GM23338 (cell line): Measurements from ENCODE around the gene RHEX. TPM values are rescaled to one million over a fixed set of nuclear protein-coding genes. Genes with fewer than 3 reads are reported as not detected.

ENCODE experiments used
- ATAC-seq: fragments of 200-7000 bp; cut with Tn5 transposase; 3 replicates; pipeline ENCODE4 v1.9.1; 2020
- DNase-seq: peaks from one replicate; pipeline ENCODE4 v3.0.0-alpha.2; 2015; ENCODE audit warnings: low spot score
- H2AFZ ChIP-seq: fragments of 200-600 bp; sonication (generic); 2 replicates; pipeline ENCODE4 v1.8.0; 2016; ENCODE audit warnings: antibody characterized with exemption, mild to moderate bottlenecking, moderate library complexity
- H3F3A ChIP-seq: fragments of 200-600 bp; sonication (generic); replicated peaks from 2 replicates; pipeline ENCODE4 v1.8.0; 2017; ENCODE audit warnings: antibody characterized with exemption, mixed run types, low read depth
- H3K27ac ChIP-seq: fragments of 200-600 bp; sonication (generic); 2 replicates; pipeline ENCODE4 v1.6.1; 2016; ENCODE audit warnings: low read depth
- H3K27me3 ChIP-seq: fragments of 200-600 bp; sonication (generic); 2 replicates; pipeline ENCODE4 v1.8.0; 2016; ENCODE audit warnings: mild to moderate bottlenecking, mixed run types, moderate library complexity; ENCODE audit not compliant: insufficient read depth
- H3K36me3 ChIP-seq: fragments of 200-600 bp; sonication (generic); 2 replicates; pipeline ENCODE4 v1.8.0; 2016; ENCODE audit warnings: mild to moderate bottlenecking; ENCODE audit not compliant: insufficient read depth
- H3K4me1 ChIP-seq: fragments of 200-600 bp; sonication (generic); 2 replicates; pipeline ENCODE4 v1.8.0; 2016; ENCODE audit warnings: mild to moderate bottlenecking, moderate library complexity; ENCODE audit not compliant: insufficient read depth
- H3K4me2 ChIP-seq: fragments of 200-600 bp; sonication (generic); 2 replicates; pipeline ENCODE4 v1.7.1; 2017; ENCODE audit warnings: mixed run types
- H3K4me3 ChIP-seq: fragments of 200-600 bp; sonication (generic); 2 replicates; pipeline ENCODE4 v1.6.1; 2016; ENCODE audit warnings: mixed run types
- H3K79me2 ChIP-seq: fragments of 200-600 bp; sonication (generic); replicated peaks from 2 replicates; pipeline ENCODE4 v1.8.0; 2017; ENCODE audit warnings: mild to moderate bottlenecking; ENCODE audit not compliant: insufficient read depth
- H3K9me2 ChIP-seq: fragments of 200-600 bp; sonication (generic); 2 replicates; pipeline ENCODE4 v1.8.0; 2017; ENCODE audit not compliant: insufficient read depth
- H4K20me1 ChIP-seq: fragments of 200-600 bp; sonication (generic); replicated peaks from 2 replicates; pipeline ENCODE4 v1.8.0; 2017; ENCODE audit warnings: mild to moderate bottlenecking; ENCODE audit not compliant: insufficient read depth
- H3K27ac Mint-ChIP-seq: 2 replicates; pipeline ENCODE4 v1.8.0; 2020; ENCODE audit warnings: inconsistent platforms, mild to moderate bottlenecking, moderate library complexity, mixed read lengths
- H3K27me3 Mint-ChIP-seq: 3 replicates; pipeline ENCODE4 v1.8.0; 2022; ENCODE audit warnings: low read depth, mild to moderate bottlenecking, moderate library complexity, mixed read lengths, inconsistent platforms; ENCODE audit not compliant: insufficient read depth, poor library complexity
- H3K36me3 Mint-ChIP-seq: 3 replicates; pipeline ENCODE4 v1.8.0; 2021; ENCODE audit warnings: low read depth, mild to moderate bottlenecking, inconsistent platforms, moderate library complexity, mixed read lengths
- H3K4me1 Mint-ChIP-seq: 3 replicates; pipeline ENCODE4 v1.8.0; 2020; ENCODE audit warnings: mild to moderate bottlenecking, inconsistent platforms, mixed read lengths
- H3K4me3 Mint-ChIP-seq: 3 replicates; pipeline ENCODE4 v1.8.0; 2021; ENCODE audit warnings: moderate library complexity, mild to moderate bottlenecking, inconsistent platforms, mixed read lengths
- H3K9me3 Mint-ChIP-seq: 3 replicates; pipeline ENCODE4 v1.8.0; 2020; ENCODE audit warnings: moderate library complexity, mild to moderate bottlenecking, inconsistent platforms, mixed read lengths
- POLR2AphosphoS5 ChIP-seq: IDR thresholded peaks from 2 replicates; pipeline ENCODE4 v1.6.1; 2016; ENCODE audit warnings: antibody characterized with exemption, low read depth
- ZNF114 ChIP-seq: fragments of 250-450 bp; sonication (Bioruptor Pico); IDR thresholded peaks from 2 replicates; pipeline ENCODE4 v1.5.0; 2020; ENCODE audit warnings: mild to moderate bottlenecking, moderate library complexity
- ZNF331 ChIP-seq: fragments of 250-450 bp; sonication (Bioruptor Pico); IDR thresholded peaks from 2 replicates; pipeline ENCODE4 v1.5.0; 2020; ENCODE audit warnings: low read depth, mild to moderate bottlenecking, moderate library complexity
- polyA plus RNA-seq: library from polyadenylated mRNA; unstranded; fragments of >200 nt; fragmentation: Nextera tagmentation; extraction: Ambion mirVana; gene quantifications from 2 replicates; pipeline ENCODE4 v1.2.1, GENCODE V29; 2016
- total RNA-seq: library from RNA; depleted of rRNA; stranded (reverse); fragments of >200 nt; shearing (Covaris generic); gene quantifications from 2 replicates; pipeline ENCODE4 v1.2.3, GENCODE V29; 2014
- TF ChIP-seq, protein P1 (sequence below): fragments of 250-450 bp; sonication (Bioruptor Pico); IDR thresholded peaks from 2 replicates; pipeline ENCODE4 v1.5.0; 2020; ENCODE audit warnings: mild to moderate bottlenecking, moderate library complexity
- TF ChIP-seq, protein P2 (sequence below): IDR thresholded peaks from 2 replicates; pipeline ENCODE4 v1.6.1; 2016; ENCODE audit warnings: antibody characterized with exemption
- TF ChIP-seq, protein P3 (sequence below), 2 experiments: fragments of 200-600 bp in 1 of 2; sonication (generic) in 1 of 2; conservative IDR thresholded peaks; 2 replicates each; pipeline versions ENCODE4 v1.5.1 to v1.6.1; 2016 to 2017; ENCODE audit warnings: antibody characterized with exemption in 2 of 2, low read depth in 2 of 2, mild to moderate bottlenecking in 2 of 2, moderate library complexity in 1 of 2
- TF ChIP-seq, protein P4 (sequence below): IDR thresholded peaks from one replicate; pipeline ENCODE4 v1.6.1; 2018; ENCODE audit warnings: antibody characterized with exemption; ENCODE audit not compliant: unreplicated experiment

RHEX gene
- total and polyA plus RNA-seq, 2 experiments from 2014 or later = not detected

DNA sequence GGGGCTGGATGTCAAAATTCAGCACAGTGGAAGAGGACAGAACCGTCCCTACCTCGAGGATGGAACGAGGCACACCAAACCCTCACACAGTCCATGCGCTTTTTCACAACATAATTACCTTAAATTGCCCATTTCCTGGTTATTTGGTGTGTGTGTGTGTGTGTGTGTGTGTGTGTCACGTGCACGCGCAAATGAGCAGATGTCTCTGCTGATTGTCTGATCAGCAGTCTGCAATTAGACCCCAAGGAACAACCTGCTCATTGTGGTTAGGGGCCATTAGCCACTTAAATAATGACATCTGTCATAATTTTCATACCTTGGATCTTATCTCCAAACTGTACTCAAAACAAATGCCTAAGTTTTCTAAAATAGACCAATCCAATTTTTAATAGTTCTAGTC lies 41.1 kb downstream of the RHEX start (continued):
- TF ChIP-seq, protein P1, sequence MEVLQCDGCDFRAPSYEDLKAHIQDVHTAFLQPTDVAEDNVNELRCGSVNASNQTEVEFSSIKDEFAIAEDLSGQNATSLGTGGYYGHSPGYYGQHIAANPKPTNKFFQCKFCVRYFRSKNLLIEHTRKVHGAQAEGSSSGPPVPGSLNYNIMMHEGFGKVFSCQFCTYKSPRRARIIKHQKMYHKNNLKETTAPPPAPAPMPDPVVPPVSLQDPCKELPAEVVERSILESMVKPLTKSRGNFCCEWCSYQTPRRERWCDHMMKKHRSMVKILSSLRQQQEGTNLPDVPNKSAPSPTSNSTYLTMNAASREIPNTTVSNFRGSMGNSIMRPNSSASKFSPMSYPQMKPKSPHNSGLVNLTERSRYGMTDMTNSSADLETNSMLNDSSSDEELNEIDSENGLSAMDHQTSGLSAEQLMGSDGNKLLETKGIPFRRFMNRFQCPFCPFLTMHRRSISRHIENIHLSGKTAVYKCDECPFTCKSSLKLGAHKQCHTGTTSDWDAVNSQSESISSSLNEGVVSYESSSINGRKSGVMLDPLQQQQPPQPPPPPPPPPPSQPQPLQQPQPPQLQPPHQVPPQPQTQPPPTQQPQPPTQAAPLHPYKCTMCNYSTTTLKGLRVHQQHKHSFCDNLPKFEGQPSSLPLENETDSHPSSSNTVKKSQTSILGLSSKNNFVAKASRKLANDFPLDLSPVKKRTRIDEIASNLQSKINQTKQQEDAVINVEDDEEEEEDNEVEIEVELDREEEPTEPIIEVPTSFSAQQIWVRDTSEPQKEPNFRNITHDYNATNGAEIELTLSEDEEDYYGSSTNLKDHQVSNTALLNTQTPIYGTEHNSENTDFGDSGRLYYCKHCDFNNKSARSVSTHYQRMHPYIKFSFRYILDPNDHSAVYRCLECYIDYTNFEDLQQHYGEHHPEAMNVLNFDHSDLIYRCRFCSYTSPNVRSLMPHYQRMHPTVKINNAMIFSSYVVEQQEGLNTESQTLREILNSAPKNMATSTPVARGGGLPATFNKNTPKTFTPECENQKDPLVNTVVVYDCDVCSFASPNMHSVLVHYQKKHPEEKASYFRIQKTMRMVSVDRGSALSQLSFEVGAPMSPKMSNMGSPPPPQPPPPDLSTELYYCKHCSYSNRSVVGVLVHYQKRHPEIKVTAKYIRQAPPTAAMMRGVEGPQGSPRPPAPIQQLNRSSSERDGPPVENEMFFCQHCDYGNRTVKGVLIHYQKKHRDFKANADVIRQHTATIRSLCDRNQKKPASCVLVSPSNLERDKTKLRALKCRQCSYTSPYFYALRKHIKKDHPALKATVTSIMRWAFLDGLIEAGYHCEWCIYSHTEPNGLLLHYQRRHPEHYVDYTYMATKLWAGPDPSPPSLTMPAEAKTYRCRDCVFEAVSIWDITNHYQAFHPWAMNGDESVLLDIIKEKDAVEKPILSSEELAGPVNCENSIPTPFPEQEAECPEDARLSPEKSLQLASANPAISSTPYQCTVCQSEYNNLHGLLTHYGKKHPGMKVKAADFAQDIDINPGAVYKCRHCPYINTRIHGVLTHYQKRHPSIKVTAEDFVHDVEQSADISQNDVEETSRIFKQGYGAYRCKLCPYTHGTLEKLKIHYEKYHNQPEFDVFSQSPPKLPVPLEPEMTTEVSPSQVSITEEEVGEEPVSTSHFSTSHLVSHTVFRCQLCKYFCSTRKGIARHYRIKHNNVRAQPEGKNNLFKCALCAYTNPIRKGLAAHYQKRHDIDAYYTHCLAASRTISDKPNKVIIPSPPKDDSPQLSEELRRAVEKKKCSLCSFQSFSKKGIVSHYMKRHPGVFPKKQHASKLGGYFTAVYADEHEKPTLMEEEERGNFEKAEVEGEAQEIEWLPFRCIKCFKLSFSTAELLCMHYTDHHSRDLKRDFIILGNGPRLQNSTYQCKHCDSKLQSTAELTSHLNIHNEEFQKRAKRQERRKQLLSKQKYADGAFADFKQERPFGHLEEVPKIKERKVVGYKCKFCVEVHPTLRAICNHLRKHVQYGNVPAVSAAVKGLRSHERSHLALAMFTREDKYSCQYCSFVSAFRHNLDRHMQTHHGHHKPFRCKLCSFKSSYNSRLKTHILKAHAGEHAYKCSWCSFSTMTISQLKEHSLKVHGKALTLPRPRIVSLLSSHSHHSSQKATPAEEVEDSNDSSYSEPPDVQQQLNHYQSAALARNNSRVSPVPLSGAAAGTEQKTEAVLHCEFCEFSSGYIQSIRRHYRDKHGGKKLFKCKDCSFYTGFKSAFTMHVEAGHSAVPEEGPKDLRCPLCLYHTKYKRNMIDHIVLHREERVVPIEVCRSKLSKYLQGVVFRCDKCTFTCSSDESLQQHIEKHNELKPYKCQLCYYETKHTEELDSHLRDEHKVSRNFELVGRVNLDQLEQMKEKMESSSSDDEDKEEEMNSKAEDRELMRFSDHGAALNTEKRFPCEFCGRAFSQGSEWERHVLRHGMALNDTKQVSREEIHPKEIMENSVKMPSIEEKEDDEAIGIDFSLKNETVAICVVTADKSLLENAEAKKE (CRISPR knock-in tag) = no peak
- TF ChIP-seq, protein P2, sequence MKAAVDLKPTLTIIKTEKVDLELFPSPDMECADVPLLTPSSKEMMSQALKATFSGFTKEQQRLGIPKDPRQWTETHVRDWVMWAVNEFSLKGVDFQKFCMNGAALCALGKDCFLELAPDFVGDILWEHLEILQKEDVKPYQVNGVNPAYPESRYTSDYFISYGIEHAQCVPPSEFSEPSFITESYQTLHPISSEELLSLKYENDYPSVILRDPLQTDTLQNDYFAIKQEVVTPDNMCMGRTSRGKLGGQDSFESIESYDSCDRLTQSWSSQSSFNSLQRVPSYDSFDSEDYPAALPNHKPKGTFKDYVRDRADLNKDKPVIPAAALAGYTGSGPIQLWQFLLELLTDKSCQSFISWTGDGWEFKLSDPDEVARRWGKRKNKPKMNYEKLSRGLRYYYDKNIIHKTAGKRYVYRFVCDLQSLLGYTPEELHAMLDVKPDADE = no peak
- TF ChIP-seq ZNF114 (CRISPR knock-in tag) (no peak), ZNF331 (CRISPR knock-in tag) (no peak)
- TF ChIP-seq, protein P3, sequence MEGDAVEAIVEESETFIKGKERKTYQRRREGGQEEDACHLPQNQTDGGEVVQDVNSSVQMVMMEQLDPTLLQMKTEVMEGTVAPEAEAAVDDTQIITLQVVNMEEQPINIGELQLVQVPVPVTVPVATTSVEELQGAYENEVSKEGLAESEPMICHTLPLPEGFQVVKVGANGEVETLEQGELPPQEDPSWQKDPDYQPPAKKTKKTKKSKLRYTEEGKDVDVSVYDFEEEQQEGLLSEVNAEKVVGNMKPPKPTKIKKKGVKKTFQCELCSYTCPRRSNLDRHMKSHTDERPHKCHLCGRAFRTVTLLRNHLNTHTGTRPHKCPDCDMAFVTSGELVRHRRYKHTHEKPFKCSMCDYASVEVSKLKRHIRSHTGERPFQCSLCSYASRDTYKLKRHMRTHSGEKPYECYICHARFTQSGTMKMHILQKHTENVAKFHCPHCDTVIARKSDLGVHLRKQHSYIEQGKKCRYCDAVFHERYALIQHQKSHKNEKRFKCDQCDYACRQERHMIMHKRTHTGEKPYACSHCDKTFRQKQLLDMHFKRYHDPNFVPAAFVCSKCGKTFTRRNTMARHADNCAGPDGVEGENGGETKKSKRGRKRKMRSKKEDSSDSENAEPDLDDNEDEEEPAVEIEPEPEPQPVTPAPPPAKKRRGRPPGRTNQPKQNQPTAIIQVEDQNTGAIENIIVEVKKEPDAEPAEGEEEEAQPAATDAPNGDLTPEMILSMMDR (conservative IDR thresholded peaks at IDR 0.05; ENCODE audit: low read depth in 2 of 2) = no peak

DNA sequence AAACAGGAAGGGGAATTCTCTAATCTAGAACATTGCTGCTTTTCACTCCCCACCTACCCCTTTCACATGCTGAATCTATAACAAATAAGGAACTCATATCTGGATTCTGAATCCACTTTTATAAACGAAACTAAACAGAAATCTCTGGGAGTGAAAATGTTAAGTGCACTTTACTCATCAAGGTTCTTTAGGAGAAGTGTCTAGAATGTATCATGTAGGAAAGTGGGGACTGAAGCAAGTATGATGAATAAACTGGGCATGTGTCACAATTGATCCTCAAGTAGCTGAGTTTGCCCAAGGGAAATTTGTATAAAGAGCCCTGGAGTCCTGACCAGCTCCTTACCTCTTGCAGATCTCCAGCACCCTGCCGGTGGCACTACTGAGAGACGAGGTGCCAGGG lies 44.4 kb downstream of the RHEX start:
- H3K4me1 ChIP-seq = no peaks in the 10 kb centered on the region
- DNase-seq (no peak), ATAC-seq (no peak)
- no peaks in the 10 kb centered on the region for H3K36me3 ChIP-seq
- Mint-ChIP-seq H3K27ac (no peak overlapping the region), H3K36me3 (no peaks in the 10 kb centered on the region), H3K9me3 (no peaks in the 10 kb centered on the region), H3K4me3 (no peak overlapping the region), H3K4me1 (no peaks in the 10 kb centered on the region), H3K27me3 (peaks cover 2% of the 10 kb centered on the region)
- H3K27ac ChIP-seq = no peak overlapping the region
- no peaks in the 10 kb centered on the region for H4K20me1 ChIP-seq
- H3K9me2 ChIP-seq = no peaks in the 10 kb centered on the region
- H3K27me3 ChIP-seq = no peaks in the 10 kb centered on the region
- TF ChIP-seq POLR2AphosphoS5 (no peak), ZNF331 (CRISPR knock-in tag) (no peak)
- TF ChIP-seq, protein P2 = no peak
- TF ChIP-seq, protein P4, sequence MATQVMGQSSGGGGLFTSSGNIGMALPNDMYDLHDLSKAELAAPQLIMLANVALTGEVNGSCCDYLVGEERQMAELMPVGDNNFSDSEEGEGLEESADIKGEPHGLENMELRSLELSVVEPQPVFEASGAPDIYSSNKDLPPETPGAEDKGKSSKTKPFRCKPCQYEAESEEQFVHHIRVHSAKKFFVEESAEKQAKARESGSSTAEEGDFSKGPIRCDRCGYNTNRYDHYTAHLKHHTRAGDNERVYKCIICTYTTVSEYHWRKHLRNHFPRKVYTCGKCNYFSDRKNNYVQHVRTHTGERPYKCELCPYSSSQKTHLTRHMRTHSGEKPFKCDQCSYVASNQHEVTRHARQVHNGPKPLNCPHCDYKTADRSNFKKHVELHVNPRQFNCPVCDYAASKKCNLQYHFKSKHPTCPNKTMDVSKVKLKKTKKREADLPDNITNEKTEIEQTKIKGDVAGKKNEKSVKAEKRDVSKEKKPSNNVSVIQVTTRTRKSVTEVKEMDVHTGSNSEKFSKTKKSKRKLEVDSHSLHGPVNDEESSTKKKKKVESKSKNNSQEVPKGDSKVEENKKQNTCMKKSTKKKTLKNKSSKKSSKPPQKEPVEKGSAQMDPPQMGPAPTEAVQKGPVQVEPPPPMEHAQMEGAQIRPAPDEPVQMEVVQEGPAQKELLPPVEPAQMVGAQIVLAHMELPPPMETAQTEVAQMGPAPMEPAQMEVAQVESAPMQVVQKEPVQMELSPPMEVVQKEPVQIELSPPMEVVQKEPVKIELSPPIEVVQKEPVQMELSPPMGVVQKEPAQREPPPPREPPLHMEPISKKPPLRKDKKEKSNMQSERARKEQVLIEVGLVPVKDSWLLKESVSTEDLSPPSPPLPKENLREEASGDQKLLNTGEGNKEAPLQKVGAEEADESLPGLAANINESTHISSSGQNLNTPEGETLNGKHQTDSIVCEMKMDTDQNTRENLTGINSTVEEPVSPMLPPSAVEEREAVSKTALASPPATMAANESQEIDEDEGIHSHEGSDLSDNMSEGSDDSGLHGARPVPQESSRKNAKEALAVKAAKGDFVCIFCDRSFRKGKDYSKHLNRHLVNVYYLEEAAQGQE = no peak
- H3F3A ChIP-seq = no peaks in the 10 kb centered on the region
- H2AFZ ChIP-seq = 0 out of 2 replicates have a peak overlapping the region, but pooled peaks have one; percentile 23
- H3K79me2 ChIP-seq = no peaks in the 10 kb centered on the region
- no peak overlapping the region for H3K4me2 ChIP-seq
- no peak overlapping the region for H3K4me3 ChIP-seq
